Inflammatory macrophage treated with lipopolysaccharide for 4 hours (primary cell): ENCODE data around the gene CRYAA.
"Not testable (repeated sequence)": the region's sequence is repeated elsewhere in the genome, so short reads cannot be mapped to it uniquely, and the experiment has no call there.

Experiments
- DNase-seq: peaks from one replicate; pipeline ENCODE4 v3.0.0-alpha.2; 2020

Gene CRYAA, protein sequence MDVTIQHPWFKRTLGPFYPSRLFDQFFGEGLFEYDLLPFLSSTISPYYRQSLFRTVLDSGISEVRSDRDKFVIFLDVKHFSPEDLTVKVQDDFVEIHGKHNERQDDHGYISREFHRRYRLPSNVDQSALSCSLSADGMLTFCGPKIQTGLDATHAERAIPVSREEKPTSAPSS

DNA sequence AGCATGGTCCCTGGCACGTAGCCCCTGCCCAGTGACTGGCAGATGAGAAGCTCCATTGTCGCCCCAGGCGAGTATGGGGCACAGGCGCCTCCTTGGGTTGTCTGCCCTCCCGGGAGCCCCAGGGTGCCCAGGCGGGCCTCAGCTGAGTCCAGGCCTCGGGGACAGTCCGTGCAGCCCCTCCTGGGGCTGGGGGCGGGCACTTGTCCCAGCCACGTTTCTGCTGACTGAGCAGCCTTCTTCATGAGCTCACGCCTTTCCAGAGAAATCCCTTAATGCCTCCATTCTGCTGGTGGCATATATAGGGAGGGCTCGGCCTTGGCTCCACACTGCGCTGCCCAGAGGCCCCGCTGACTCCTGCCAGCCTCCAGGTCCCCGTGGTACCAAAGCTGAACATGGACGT, at the start of gene CRYAA:
TSS of gene CRYAA (plus strand) at position 301 of the 400 bp plus-strand sequence. CDS start at position 393, 92 bp downstream.
- DNase-seq, result not testable (repeated sequence)

DNA sequence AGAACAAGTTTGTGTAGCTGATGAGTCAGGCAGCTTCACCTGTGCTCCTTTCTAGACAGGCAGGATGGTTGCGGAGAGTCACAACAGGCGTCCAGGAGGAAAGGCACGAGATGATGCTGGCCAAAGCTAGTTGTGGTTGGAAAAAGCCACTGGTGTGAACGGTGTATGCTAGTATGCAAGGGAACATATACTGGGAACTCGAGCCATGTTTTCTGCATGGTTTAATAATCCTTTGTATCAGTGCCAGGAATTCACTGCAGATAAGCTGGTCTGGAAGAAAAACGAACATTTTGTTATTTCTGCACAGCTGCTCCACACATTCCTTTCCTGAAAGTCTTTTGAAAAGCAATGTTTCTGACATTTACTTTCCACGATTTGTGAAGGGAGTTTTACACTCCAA, 38.7 kb upstream of the CRYAA start:
- DNase-seq, result not testable (repeated sequence)

DNA sequence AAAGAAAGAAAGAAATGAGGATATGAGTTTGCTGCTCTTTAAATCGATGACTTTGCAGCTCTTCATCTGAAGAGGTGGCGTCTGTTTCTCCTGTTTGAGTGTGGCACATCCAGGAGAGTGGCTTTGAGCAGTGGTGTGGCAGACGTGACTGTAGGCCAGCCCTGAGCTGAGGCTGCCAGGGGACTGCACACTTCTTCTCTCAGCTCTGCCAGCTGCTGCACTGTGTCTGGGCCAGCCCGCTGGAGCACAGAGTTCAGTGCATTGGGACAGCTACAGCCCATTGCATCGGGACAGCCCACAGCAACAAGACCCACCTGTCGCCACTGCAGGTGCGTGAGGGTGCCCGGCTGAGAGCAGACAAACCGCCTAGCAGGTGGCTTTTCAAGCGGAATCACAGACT, 34.3 kb upstream of the CRYAA start:
- DNase-seq, result not testable (repeated sequence)

DNA sequence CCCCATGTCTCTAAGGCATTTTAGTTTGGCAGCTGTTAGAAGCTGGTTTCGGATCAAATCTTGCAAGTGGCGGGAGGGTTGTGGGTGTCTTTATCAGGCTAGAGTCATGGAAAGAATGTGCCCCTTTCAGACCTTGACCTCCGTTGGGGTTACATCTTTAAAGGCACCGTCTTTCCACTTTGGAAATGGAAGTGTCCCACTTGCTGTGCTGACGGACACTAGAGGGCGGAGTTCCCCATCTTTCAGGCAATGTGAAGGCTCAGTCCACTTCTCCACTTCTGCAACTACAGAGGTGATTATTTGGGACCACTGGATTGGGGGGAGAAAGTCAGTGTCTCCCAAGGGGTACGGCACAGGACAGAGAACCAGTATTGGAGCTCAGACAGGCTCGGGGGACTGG, 29.9 kb upstream of the CRYAA start:
- DNase-seq, result not testable (repeated sequence)

DNA sequence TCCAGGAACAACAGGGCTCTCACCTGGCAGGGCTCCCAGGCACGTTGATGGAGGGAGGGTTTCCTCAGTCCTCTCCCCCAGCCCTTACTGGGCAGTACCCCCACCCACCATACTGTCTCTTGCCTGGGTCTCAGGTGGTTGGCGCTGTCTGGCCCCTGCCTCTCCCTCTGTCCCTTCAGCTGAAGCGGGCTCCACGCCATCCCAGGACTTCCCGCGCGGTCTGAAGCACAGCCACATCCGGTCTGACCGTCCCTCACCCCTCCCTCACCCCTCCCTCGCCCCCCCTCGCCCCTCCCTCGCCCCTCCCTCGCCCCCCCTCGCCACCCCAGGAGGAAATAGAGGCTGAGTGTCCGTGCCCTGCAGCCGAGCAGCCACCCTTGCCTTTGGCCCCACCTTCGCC, 27.4 kb upstream of the CRYAA start:
- DNase-seq, result not testable (repeated sequence)

DNA sequence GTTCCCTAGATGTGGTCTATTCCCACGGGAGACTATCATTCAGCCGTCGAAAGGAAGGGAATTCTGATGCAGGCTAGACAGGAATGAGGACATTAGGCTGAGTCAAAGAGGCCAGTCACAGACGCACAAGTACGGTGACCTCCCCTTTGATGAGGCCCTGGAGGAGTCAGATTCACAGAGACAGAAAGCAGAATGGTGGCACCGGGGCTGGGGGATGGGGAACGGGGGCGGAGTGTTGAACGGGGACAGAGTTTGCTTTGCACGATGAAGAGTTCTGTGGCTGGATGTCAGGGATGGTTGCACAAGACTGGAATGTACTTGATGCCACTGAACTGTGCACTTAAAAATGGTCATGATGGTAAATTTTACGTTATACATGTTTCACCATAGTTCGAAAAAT, 22.2 kb upstream of the CRYAA start:
- DNase-seq, result not testable (repeated sequence)

DNA sequence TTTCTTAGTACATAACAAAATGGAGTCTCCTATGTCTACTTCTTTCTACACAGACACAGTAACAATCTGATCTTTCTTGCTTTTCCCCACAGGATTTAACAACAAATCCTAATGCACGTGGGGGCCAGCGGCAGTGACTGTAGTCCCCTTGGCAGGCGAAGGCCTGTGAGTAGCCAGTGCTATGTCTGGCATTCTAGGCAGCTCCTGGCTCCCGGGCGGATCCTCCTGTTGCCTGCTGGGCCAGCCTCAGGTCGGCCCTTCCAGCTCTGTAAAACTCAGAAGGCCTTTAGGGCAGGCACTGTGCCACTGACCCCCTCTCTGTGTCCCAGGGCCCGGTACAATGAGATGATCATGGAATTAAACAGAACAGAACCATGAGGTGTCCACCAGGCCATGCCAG, 20.8 kb upstream of the CRYAA start:
- not testable (repeated sequence) for DNase-seq

DNA sequence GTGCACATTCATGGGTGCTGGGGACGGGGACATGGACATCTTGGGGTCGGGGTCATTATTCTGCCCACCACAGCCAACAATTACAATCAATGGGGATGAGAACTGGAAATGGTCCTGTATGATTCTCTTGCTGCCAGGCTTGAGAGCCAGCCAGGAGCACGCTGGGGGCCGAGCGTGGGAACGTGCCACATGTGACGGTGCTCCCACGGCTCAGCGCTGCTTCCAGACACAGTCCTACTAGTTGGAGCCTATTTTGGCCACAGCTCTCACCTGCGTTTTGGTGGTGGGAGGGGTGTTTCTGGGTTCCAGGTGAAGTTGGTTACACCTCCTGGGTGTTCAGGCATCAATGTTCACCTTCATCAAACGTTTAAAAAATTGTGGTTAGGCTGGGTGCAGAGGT, 19.5 kb upstream of the CRYAA start:
- not testable (repeated sequence) for DNase-seq

DNA sequence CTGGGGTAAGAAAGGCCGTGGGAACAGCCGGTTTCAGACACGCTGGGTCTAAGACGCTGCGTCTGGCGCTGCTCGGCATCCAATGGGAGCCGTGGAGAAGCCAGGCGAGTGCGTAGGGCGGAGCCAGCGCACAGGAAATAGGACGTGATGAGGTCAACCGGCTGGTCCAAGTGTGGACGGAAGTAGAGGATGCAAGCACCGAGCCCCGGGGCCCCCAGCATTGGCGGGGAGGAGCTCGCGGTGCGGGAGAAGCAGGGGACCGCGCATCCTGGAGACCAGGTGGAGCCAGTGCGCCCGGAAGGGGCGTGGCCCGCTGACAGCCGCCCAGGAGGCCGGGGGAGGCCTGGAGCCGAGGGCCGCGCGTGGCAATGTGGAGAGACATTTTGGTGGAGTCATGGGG, 15.2 kb upstream of the CRYAA start:
- not testable (repeated sequence) for DNase-seq

DNA sequence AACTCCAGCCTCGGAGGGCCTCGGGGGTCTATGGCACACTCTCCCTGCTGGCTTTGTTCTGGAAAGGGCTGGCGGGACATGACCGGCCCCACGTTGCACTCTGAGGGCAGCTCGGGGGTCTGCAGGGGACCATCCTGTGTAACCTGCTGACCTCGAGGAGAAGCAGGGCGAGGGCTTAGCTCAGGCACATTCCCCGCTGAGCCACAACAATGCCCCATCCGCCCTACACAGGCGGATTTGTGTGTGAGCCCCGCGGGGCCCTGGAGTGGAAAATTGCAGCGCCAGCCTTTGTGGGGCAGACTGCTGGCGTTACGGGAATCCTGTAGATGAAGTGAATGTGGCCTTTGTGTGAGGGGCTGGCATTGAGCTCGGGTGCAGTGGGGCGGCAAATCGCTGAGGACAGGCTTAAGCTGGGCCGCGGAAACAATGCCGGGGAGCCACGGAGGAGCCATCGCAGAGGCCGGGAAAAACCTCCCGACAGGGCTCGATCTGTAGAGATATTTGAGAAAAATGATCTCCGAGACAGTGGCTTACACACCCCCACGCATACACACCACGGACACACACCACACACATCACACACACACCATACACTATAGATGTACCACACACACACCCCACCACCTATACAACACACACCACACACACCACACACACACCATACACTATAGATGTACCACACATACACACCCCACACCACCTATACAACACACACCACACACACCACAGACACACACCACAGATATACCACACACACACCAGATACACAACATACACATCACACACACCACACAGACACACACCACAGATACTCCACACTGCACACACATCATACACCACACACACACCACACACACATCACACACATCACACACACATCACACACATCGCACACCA, 9.3 kb upstream of the CRYAA start:
- DNase-seq, result not testable (repeated sequence)

DNA sequence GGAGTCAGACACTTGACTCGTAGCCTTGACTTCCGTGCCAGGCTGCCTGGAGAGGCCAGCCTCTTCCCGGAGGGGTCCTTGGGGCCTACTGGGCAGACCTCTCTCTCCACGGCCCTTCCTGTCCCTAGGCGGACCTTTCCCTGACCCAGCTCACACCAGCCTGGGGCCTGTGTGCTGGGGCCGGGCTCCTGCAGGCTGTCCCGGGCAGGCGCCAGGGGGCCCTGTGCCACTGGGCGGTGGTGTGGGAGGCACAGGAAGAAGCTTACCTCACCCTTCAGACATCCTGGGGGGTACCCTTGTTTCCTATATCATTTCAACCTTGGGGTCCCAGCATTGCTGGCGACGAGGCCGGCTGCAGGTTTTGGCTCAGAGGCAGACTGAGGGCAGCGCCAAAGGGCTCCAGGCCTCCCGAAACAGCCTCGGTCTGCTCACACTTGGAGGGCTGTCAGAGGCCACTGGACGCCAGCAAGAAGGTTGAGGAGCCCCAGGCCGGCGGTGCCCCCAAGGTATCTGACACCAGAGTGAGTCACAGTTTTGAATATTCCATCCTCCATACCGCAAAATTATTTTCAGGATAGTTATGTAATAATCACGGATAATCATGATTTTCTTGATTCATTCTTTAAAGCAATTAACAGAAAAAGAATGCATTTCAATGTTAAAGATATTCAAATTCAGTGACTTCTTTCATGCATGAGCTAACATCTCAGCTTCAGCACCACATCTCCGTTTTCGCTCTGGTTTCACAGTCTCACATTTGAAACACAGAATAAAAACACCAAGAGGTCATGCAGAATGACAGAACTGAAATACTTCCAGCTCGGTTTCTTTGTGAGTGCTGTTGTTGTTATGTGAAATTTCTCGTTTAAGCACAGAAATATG, 6.7 kb upstream of the CRYAA start:
- DNase-seq, result not testable (repeated sequence)

DNA sequence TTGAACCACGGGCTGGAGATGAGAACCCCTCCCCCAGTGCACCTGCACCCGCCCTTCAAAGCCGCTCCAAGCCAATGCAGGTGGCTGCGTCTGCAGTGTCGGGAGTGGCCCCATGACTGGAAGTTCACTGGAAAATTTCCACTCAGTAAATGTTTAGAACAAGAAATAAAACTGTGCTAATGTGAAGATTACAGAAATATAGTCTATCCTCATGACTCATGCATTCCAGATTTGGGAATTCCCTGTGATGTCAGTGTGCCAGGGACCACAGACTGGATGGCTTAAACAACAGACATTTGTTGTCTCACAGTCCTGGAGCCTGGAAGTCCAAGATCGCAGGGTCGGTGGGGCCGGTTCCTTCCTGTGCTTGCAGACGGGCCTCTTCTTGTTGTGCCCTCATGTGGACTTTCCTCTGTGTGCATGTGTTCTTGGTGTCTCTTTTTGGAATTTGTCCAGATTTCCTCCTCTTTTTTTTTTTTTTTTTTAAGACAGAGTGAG, 6.1 kb upstream of the CRYAA start:
- not testable (repeated sequence) for DNase-seq

DNA sequence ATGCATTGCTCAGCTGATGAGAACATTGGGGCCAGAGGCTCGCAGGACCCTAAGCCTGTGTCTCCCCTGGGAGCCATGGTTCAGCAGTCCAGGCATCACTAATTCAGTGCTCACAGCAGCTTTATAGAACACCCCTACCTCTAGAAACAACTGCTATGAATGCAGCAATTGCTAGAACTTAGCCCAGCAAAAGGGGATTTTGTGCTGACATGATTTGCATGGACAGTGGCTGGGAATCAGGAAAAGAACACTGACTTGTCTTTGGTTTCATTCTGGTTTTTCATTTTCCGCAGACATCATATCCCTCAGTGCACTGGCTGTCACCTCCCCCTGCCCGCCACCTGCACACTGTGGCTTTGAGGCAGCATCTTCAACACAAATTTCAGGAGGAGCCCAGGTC, 4.0 kb upstream of the CRYAA start:
- DNase-seq, result not testable (repeated sequence)

DNA sequence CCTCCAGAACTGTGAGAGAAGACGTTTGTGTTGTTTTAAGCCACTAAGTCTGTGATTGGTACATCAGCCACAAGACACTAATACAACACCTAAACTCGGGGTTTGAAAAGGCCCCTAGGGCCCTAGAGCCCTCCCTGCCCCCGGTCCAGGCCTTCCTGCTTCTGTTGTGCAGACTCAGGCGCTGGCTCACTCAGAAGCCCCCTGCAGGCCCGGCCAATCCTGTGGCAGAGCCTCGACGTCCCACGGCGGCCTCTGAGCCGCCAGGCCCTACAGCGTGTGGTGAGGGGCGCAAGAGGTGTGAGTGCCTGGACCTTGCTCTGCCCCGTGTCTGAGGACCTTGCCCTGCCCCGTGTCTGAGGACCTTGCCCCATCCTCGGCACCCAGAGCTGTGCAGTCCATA, 3.1 kb upstream of the CRYAA start:
- DNase-seq, result not testable (repeated sequence)

DNA sequence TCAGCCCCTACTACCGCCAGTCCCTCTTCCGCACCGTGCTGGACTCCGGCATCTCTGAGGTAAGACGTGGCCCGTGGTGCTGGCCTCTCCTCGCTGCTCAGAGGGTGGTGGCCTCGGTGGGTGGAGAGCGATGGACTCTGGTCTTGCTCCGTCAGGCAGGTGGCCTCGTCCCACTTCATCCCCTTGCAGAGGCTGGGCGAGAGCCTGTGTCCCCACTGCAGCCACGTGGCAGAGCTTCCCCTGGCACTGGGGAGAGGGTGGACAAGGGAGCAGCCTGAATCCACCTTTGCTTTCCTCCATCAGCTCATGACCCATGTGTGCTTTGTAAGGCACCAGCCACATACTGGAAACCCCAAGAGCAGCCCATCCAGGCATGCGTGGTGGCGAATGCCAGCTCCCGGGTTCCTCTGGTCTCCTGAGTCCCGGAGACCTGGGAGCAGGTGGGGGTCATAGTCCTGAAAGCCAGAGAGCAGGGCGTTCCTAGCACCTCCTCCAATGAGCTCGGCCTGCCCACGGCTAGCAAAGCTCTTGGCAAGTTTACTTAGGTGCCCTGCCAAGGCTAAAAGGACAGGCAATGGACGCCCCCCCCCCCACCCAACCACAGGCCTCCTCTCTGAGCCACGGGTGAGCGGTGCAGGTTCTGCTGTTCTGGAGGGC, 550 bp downstream of the CRYAA start:
- not testable (repeated sequence) for DNase-seq

DNA sequence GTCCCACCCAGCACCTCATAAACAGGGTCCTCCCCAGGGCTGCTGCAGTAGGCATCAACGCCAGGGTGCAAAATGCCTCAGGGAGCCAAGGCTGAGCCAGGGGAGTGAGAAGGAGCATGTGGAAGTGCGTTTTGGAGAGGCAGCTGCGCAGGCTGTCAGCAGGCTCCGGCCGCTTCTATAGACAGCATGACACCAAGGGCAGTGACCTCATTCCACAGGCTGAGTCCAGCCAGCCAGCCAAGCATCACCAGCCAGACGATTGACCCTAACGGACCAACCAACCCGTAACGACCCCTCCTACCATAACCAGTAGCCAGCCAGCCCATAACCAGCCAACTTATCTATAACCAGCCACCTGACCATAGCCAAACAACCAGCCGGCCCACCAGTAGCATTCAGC, 1.1 kb downstream of the CRYAA start:
- not testable (repeated sequence) for DNase-seq

DNA sequence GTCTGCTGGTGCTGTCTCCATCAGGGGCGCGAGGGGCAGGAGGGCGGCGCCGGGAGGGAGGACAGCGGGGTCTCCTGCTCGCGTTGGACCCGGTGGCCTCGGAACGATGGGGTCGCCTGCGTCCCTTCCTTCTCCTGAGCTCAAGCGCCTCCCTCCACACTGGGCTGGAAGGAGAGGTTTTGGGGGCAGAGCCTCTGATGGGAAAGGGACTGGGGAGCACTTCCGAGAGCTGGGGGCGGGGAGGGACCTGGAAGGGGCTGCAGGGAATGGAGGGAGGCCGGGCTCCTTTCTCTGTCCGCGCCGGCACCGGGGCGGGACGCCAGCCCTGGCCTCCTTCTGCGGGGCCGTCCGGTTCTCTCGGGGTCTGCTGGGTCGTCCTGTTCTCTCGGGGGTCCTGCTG, 4.0 kb downstream of the CRYAA start:
- DNase-seq, result not testable (repeated sequence)

DNA sequence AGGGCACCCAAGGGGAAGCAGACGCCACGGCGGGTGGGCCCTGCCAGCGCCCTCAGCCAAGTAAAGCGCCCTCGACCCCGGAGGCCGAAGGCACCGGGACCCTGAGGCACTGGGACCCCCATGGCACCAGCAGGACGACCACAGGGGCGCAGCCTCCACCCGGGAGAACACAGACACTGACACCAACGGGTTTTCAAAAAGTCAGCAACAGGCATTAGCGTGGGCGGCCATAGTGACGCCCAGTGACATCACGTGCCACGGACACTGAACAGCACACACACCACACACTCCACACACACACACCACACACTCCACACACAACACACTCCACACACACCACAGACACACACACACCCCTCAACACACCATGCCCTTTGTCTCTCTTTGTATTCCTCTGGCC, 4.6 kb downstream of the CRYAA start:
- not testable (repeated sequence) for DNase-seq

DNA sequence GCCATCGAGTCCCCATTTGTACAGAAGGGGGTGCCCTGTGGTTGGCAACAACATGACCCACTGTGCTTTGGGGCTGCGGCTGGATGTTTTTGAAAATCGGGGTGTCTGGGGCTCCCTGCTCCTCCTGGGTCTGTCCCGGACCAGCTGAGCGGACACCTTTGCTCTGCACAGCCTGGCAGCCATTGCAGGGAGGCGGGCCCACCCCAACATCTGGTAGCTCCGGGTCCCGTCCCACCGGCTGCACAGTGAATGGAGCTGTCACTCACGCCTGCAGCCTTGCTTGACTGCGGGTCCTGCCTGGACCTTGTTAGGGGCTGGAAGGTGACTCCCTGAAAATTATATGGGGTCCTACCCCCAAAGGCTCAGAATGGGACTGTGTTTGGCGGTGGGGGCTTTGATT, 5.1 kb downstream of the CRYAA start:
- DNase-seq, result not testable (repeated sequence)

DNA sequence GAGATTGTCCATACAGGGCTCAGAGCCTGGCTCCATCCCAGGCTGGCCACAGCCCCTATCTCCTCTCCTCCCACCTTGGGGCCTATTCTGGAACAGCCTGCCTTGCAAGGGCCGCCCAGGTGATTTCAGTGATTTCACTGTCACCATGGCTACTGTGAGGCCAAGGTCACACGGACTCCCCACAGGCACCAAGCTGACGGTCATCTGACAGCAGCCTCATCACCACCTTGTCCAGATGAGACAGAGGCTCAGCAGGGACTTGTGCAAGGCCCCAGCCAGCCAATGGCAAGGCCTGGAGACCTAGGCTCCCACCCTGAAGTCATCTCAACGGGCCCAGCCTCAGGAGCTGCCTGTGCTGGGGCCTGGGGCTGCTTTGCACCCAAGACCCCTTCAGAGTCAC, 6.2 kb downstream of the CRYAA start:
- not testable (repeated sequence) for DNase-seq

DNA sequence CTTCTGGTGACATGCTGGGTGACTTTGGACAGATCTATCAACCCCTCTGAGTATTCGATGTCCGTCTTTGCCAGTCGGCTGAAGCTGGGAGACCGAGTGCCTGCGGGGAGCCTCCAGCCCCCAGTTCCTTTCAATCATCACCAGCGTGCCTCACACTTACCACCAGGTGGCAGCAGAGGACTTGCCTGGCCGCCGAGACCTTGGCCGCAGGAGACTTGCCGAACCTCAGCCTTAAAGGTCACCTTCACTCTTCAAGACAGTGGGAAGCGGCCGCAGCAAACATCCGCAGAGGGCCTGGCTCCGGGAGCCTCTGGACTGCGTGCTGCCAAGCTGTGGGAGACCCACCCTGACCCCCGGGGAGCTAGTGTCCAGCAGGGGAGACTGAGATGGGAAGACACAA, 7.8 kb downstream of the CRYAA start:
- DNase-seq, result not testable (repeated sequence)
